ENCODE data around the gene PBX2.

PBX2 gene

DNA sequence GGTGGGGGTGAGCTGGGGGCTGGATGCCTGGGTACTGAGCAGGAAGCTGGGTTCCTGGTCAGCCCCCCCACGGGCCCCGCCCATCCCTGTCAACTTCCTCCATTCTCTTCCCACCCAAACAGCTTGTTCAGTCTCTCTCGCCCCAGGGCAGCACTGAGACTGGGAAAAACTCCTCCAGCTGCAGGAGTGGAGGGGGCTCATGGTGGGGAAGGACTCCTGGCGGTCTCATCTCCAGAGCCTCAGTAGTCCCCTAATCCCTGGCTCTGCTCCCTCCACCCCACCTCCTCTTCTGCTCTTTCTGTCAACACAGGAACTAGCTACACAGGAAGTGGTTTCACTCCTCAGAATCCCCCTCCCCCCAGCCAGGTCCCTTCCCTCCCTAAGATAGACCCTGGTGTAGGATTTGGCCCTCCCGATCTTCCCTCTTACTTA, 2.6 kb upstream of the PBX2 start, which contains the start of gene GPSM3:
Gene GPSM3 (minus strand): TSS at position 36 of the 432 bp plus-strand sequence. CDS start 130 bp downstream, outside the sequence.
- ATAC-seq (ENCODE audit: insufficient read depth, low read depth) (peak; percentile 49), DNase-seq (peak; percentile 89)
- Histone ChIP-seq H4K20me1 (ENCODE audit: insufficient read depth, low read length) (no peaks in the 10 kb centered on the region), H3K9me3 (ENCODE audit: insufficient read depth, low read length, severe bottlenecking) (no peaks in the 10 kb centered on the region), H3K79me2 (ENCODE audit: insufficient read depth, low read length) (peaks cover 65% of the 10 kb centered on the region), H3K27ac (ENCODE audit: low read length) (peak within 1 kb of the TSS; percentile 96), H3K4me1 (ENCODE audit: insufficient read depth, low read length) (peaks cover 79% of the 10 kb centered on the region), H3K4me2 (ENCODE audit: insufficient read depth, low read length) (peak within 1 kb of the TSS; percentile 80), H2AFZ (ENCODE audit: low read depth, low read length) (peak within 1 kb of the TSS; percentile 72), H3K4me3 (ENCODE audit: low read depth in 1 of 2, low read length in 2 of 2) (peak within 1 kb of the TSS; percentile 40 to 70; a peak in 3 of 4 replicates), H3K36me3 (ENCODE audit: insufficient read depth, low read length) (peaks cover 19% of the 10 kb centered on the region), H3K9ac (ENCODE audit: low read depth, low read length) (peak within 1 kb of the TSS; percentile 78), H3K27me3 (ENCODE audit: insufficient read depth, low read length, poor library complexity) (no peaks in the 10 kb centered on the region)
- no peak for TF ChIP-seq CTCF (IDR thresholded peaks at IDR 0.05; ENCODE audit: borderline replicate concordance, extremely low read depth, low read length, poor library complexity, severe bottlenecking)
- no peak for TF ChIP-seq EZH2 (IDR thresholded peaks at IDR 0.05; ENCODE audit: borderline replicate concordance, low read depth, low read length, severe bottlenecking)

DNA sequence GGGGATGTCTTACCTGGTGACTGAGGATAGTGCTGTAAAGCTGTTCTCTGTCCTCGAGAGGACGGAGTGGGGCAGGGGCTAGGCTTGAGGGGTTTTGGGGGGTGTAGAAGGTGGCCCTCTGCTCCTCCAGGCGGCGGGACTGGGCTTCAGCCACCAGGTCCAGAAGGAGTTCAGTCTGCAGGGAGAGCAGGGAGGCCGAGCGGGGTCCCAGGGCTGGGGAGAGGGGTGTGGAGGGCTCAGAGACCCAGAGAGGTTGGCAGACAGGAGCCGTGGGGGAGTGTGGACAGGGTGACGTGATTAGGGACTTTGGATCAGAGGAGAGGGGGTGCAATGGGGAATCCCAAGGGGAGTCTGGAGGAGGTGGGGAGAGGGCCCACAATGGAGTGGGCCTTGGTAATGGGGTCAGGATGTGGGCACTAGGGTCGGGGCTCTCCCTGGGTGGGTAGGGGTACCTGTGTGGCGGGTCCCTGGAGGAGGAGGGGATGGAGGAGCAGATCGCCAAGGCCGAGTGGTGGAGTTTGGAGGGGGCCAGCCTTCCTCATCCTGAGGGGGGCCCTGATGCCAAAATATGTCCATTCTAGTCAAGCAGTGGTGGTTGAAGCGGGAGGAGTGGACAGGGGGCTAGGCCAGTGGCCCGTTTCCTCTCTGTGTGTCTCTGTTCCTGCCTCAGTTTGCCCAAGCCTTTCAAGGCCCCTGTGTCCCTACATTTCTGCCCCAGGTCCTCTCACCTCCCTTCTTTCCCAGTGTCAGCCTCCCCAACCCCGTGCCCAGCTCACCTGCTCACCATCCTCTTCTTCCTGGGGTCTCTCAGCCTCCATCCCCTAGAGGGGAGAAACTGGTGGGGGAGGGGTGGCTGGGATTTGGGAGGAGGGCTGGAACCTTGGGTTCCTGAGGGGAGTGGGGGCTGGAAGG, 1.9 kb upstream of the PBX2 start:
- no peak for DNase-seq
- Histone ChIP-seq H4K20me1 (ENCODE audit: insufficient read depth, low read length) (no peaks in the 10 kb centered on the region), H3K79me2 (ENCODE audit: insufficient read depth, low read length) (peaks cover 72% of the 10 kb centered on the region), H3K27ac (ENCODE audit: low read length) (peak overlapping the region; percentile 96), H3K9me3 (ENCODE audit: insufficient read depth, low read length, severe bottlenecking) (no peaks in the 10 kb centered on the region), H3K4me3 (ENCODE audit: low read depth in 1 of 2, low read length in 2 of 2) (peak overlapping the region; percentile 40 to 70; a peak in 3 of 4 replicates), H3K36me3 (ENCODE audit: insufficient read depth, low read length) (peaks cover 26% of the 10 kb centered on the region), H3K4me2 (ENCODE audit: insufficient read depth, low read length) (peak overlapping the region; percentile 80), H3K9ac (ENCODE audit: low read depth, low read length) (peak overlapping the region; percentile 78), H3K27me3 (ENCODE audit: insufficient read depth, low read length, poor library complexity) (no peaks in the 10 kb centered on the region), H2AFZ (ENCODE audit: low read depth, low read length) (peak overlapping the region; percentile 7; the same call in 1 of the 2 replicates), H3K4me1 (ENCODE audit: insufficient read depth, low read length) (peaks cover 85% of the 10 kb centered on the region)
- no peak for ATAC-seq (ENCODE audit: insufficient read depth, low read depth)
- TF ChIP-seq EZH2 (IDR thresholded peaks at IDR 0.05; ENCODE audit: borderline replicate concordance, low read depth, low read length, severe bottlenecking) (no peak), CTCF (IDR thresholded peaks at IDR 0.05; ENCODE audit: borderline replicate concordance, extremely low read depth, low read length, poor library complexity, severe bottlenecking) (no peak)

GRCh38 chr6:32190911-32191677, 1.1 kb upstream of the PBX2 start:
- DNase-seq (no peak), ATAC-seq (ENCODE audit: insufficient read depth, low read depth) (no peak)
- H3K27ac ChIP-seq (ENCODE audit: low read length): peak overlapping the region; percentile 96
- H4K20me1 ChIP-seq (ENCODE audit: insufficient read depth, low read length): no peaks in the 10 kb centered on the region
- H3K36me3 ChIP-seq (ENCODE audit: insufficient read depth, low read length): peaks cover 35% of the 10 kb centered on the region
- H2AFZ ChIP-seq (ENCODE audit: low read depth, low read length): no peak overlapping the region
- H3K4me1 ChIP-seq (ENCODE audit: insufficient read depth, low read length): peaks cover 80% of the 10 kb centered on the region
- no peaks in the 10 kb centered on the region for H3K9me3 ChIP-seq (ENCODE audit: insufficient read depth, low read length, severe bottlenecking)
- peak overlapping the region; percentile 78 for H3K9ac ChIP-seq (ENCODE audit: low read depth, low read length)
- H3K4me3 ChIP-seq (ENCODE audit: low read depth in 1 of 2, low read length in 2 of 2): peak overlapping the region in 1 of 2 experiments; percentile 70; a peak in 2 of 4 replicates
- H3K27me3 ChIP-seq (ENCODE audit: insufficient read depth, low read length, poor library complexity): no peaks in the 10 kb centered on the region
- TF ChIP-seq EZH2 (IDR thresholded peaks at IDR 0.05; ENCODE audit: borderline replicate concordance, low read depth, low read length, severe bottlenecking) (no peak), CTCF (IDR thresholded peaks at IDR 0.05; ENCODE audit: borderline replicate concordance, extremely low read depth, low read length, poor library complexity, severe bottlenecking) (no peak)
- H3K4me2 ChIP-seq (ENCODE audit: insufficient read depth, low read length): peak overlapping the region; percentile 80
- peaks cover 74% of the 10 kb centered on the region for H3K79me2 ChIP-seq (ENCODE audit: insufficient read depth, low read length)

All from DND-41 (cell line).